Measurements from ENCODE around the gene ILDR1. TPM values are rescaled to one million over a fixed set of nuclear protein-coding genes. Genes with fewer than 3 reads are reported as not detected.

The ILDR1 gene
- total RNA-seq, 3 donors from 2014 or later (not counting 1 experiment from before 2014, with no cell fraction given) = 0.28 TPM; not detected in 2

DNA sequence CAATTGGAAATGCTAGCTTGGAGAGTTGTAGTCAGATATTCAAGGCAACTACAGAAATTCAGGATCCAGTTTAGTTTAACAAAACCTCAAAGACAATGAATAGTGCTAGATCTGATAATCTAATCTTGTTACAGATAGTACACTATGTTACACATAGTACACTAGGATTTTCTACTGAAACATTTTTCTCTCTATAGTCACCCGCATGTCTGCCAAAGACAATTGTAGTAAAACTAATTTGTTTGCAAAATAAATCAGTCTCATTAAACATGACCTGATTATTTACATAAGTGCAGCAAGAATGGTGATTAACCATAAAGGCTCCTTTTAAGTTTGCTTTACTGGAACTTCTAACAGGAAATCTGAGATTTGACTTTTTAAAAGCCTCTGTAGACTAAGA is 52.0 kb downstream of the ILDR1 start:
- no peaks in the 10 kb centered on the region for H3K36me3 Mint-ChIP-seq
- Histone ChIP-seq H3K27ac (ENCODE audit: low read length) (no peak overlapping the region), H3K36me3 (ENCODE audit: control insufficient read depth, insufficient read depth, low read length) (no peaks in the 10 kb centered on the region), H3K27me3 (ENCODE audit: control insufficient read depth, insufficient read depth, low read length) (no peaks in the 10 kb centered on the region), H3K4me1 (ENCODE audit: control insufficient read depth, insufficient read depth, low read length) (no peaks in the 10 kb centered on the region), H3K4me3 (ENCODE audit: low read length) (no peak overlapping the region), H3K9me3 (ENCODE audit: control insufficient read depth, insufficient read depth, low read length) (no peaks in the 10 kb centered on the region)
- H3K4me3 Mint-ChIP-seq = no peak overlapping the region
- no peak for DNase-seq
- no peaks in the 10 kb centered on the region for H3K27me3 Mint-ChIP-seq (ENCODE audit: low read depth in 2 of 2)
- H3K4me1 Mint-ChIP-seq = no peaks in the 10 kb centered on the region
- WGBS (ENCODE audit: insufficient coverage) = no CpG with 5 or more reads among the region's 1 CpG
- ATAC-seq = no peak
- peaks cover 2 to 5% of the 10 kb centered on the region in 2 donors for H3K9me3 Mint-ChIP-seq
- TF ChIP-seq, protein P1, sequence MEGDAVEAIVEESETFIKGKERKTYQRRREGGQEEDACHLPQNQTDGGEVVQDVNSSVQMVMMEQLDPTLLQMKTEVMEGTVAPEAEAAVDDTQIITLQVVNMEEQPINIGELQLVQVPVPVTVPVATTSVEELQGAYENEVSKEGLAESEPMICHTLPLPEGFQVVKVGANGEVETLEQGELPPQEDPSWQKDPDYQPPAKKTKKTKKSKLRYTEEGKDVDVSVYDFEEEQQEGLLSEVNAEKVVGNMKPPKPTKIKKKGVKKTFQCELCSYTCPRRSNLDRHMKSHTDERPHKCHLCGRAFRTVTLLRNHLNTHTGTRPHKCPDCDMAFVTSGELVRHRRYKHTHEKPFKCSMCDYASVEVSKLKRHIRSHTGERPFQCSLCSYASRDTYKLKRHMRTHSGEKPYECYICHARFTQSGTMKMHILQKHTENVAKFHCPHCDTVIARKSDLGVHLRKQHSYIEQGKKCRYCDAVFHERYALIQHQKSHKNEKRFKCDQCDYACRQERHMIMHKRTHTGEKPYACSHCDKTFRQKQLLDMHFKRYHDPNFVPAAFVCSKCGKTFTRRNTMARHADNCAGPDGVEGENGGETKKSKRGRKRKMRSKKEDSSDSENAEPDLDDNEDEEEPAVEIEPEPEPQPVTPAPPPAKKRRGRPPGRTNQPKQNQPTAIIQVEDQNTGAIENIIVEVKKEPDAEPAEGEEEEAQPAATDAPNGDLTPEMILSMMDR (IDR thresholded peaks at IDR 0.05) = no peak
- H3K27ac Mint-ChIP-seq = no peak overlapping the region
- intact Hi-C loops (cut with micrococcal nuclease) = no loop called here

DNA sequence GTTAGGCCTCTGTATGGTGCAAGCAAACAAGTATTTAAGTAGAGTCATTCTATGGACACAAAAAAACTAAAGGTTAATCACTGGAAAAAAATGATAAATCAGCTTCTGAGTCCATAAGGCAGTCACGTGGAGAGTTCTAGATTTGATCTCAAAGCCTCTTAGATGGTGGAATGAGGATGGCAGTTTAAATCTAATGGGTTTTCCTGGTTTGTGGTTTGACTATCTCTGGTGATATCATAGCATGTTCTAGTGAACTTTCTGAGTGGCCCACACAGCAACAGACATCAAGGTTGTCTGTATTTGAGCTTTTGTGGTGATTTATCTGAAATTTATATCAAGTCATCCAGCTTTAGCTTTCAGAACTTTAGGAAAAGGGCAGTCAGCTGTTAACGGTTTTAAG is 52.4 kb downstream of the ILDR1 start:
- Histone ChIP-seq H3K4me1 (ENCODE audit: control insufficient read depth, insufficient read depth, low read length) (no peaks in the 10 kb centered on the region), H3K27me3 (ENCODE audit: control insufficient read depth, insufficient read depth, low read length) (no peaks in the 10 kb centered on the region), H3K27ac (ENCODE audit: low read length) (no peak overlapping the region), H3K36me3 (ENCODE audit: control insufficient read depth, insufficient read depth, low read length) (no peaks in the 10 kb centered on the region), H3K9me3 (ENCODE audit: control insufficient read depth, insufficient read depth, low read length) (no peaks in the 10 kb centered on the region), H3K4me3 (ENCODE audit: low read length) (no peak overlapping the region)
- ATAC-seq = no peak
- TF ChIP-seq, protein P1 (IDR thresholded peaks at IDR 0.05) = no peak
- Mint-ChIP-seq H3K27ac (no peak overlapping the region), H3K4me3 (no peak overlapping the region), H3K9me3 (peaks cover 2 to 5% of the 10 kb centered on the region in 2 donors), H3K4me1 (no peaks in the 10 kb centered on the region), H3K27me3 (ENCODE audit: low read depth in 2 of 2) (no peaks in the 10 kb centered on the region), H3K36me3 (no peaks in the 10 kb centered on the region)
- WGBS (ENCODE audit: insufficient coverage) = 72% methylated on average over 2 of the region's 2 CpGs
- intact Hi-C loops (cut with micrococcal nuclease) = no loop called here
- DNase-seq = no peak

DNA sequence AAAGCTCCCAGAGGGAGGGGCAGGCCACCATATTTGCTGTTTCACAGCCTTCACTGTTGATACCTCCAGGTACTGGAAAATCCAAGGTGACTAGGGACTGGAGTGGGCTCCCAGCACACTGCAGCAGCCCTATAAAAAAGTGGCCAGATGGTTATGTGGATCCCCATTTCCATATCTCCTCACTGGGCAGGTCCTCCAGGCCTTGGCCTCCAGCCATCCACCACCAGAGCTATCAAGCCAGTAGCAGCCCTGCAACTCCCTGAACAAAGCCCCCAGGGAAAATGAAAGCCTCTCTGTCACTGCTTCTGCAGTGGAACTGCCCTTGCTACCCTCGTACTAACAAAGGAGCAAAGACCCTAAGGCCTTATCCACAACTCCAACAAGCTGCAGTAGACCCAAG is 58.4 kb downstream of the ILDR1 start:
- H3K36me3 Mint-ChIP-seq = no peaks in the 10 kb centered on the region
- peaks cover 0 to 4% of the 10 kb centered on the region in 2 donors for H3K27me3 Mint-ChIP-seq (ENCODE audit: low read depth in 2 of 2)
- intact Hi-C loops (cut with micrococcal nuclease) = no loop called here
- Histone ChIP-seq H3K4me3 (ENCODE audit: low read length) (no peak overlapping the region), H3K9me3 (ENCODE audit: control insufficient read depth, insufficient read depth, low read length) (no peaks in the 10 kb centered on the region), H3K4me1 (ENCODE audit: control insufficient read depth, insufficient read depth, low read length) (no peaks in the 10 kb centered on the region), H3K27ac (ENCODE audit: low read length) (no peak overlapping the region), H3K27me3 (ENCODE audit: control insufficient read depth, insufficient read depth, low read length) (no peaks in the 10 kb centered on the region), H3K36me3 (ENCODE audit: control insufficient read depth, insufficient read depth, low read length) (no peaks in the 10 kb centered on the region)
- no peak overlapping the region for H3K4me3 Mint-ChIP-seq
- DNase-seq = no peak
- no peak overlapping the region for H3K27ac Mint-ChIP-seq
- 84% methylated on average over 1 of the region's 1 CpG for WGBS (ENCODE audit: insufficient coverage)
- no peak for ATAC-seq
- TF ChIP-seq, protein P1 (IDR thresholded peaks at IDR 0.05) = no peak
- H3K9me3 Mint-ChIP-seq = peaks cover 0 to 8% of the 10 kb centered on the region in 2 donors
- no peaks in the 10 kb centered on the region for H3K4me1 Mint-ChIP-seq

DNA sequence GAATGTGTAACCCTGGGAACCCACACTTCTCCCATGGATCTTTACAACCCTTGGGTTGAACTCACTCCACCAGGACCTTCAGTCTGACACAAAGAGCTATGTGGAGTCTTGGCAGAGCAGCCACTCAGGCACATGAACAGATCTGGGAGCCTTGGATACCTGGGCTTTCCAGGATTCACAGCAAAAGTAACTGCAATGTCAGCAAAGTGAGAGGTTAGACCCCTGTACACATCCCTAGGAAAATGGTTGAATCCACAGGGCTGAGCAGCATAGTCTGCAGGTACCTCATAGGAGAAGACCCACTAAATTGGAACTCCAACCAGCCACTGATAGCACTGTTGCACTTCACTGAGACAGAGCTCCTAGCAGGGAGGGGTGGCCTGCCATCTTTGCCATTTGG is 59.6 kb downstream of the ILDR1 start:
- Histone ChIP-seq H3K4me1 (ENCODE audit: control insufficient read depth, insufficient read depth, low read length) (no peaks in the 10 kb centered on the region), H3K27me3 (ENCODE audit: control insufficient read depth, insufficient read depth, low read length) (no peaks in the 10 kb centered on the region), H3K27ac (ENCODE audit: low read length) (no peak overlapping the region), H3K4me3 (ENCODE audit: low read length) (no peak overlapping the region), H3K9me3 (ENCODE audit: control insufficient read depth, insufficient read depth, low read length) (no peaks in the 10 kb centered on the region), H3K36me3 (ENCODE audit: control insufficient read depth, insufficient read depth, low read length) (no peaks in the 10 kb centered on the region)
- Mint-ChIP-seq H3K9me3 (peaks cover 0 to 8% of the 10 kb centered on the region in 2 donors), H3K36me3 (no peaks in the 10 kb centered on the region), H3K4me1 (no peaks in the 10 kb centered on the region), H3K4me3 (no peak overlapping the region), H3K27me3 (ENCODE audit: low read depth in 2 of 2) (peaks cover 0 to 4% of the 10 kb centered on the region in 2 donors), H3K27ac (no peak overlapping the region)
- DNase-seq = no peak
- ATAC-seq = no peak
- TF ChIP-seq, protein P1 (IDR thresholded peaks at IDR 0.05) = no peak
- intact Hi-C loops (cut with micrococcal nuclease) = no loop called here
